Panc1 (cell line): ENCODE results near the gene CLEC2L. TPM values are rescaled to one million over a fixed set of nuclear protein-coding genes. Genes with fewer than 3 reads are reported as not detected.

Experiments used
- ATAC-seq: fragments of 200-7000 bp; cut with Tn5 transposase; 2 replicates; pipeline ENCODE4 v1.9.1; 2020; ENCODE audit warnings: mild to moderate bottlenecking, moderate library complexity
- BruUV-seq: library from RNA; stranded (reverse); fragments of 400-500 nt; replicated peaks from 2 replicates; lab custom pipeline; 2021; lab: Mats Ljungman, UMichigan
- CTCF ChIA-PET: fragments of 300-600 bp; sonication (Branson Sonifier 250); formaldehyde crosslinking; loops from one replicate; lab custom pipeline; 2022; ENCODE audit warnings: antibody characterized with exemption; lab: Charles Lee
- POLR2A ChIA-PET: fragments of 300-600 bp; sonication (Branson Sonifier 250); formaldehyde crosslinking; loops from one replicate; lab custom pipeline; 2022; ENCODE audit warnings: antibody characterized with exemption; lab: Charles Lee
- DNase-seq: peaks from one replicate; pipeline ENCODE4 v3.0.0-alpha.2; 2010; ENCODE audit warnings: low read depth, low spot score
- H3K27ac ChIP-seq: 2 replicates; pipeline ENCODE4 v1.5.1; 2011; ENCODE audit warnings: mild to moderate bottlenecking, low read length, inconsistent platforms
- H3K27me3 ChIP-seq: fragments of 200-500 bp; sonication (Bioruptor generic); 2 replicates; pipeline ENCODE4 v1.6.0; 2014; ENCODE audit warnings: low read length, inconsistent platforms; ENCODE audit not compliant: control insufficient read depth, insufficient read depth
- H3K36me3 ChIP-seq: fragments of 200-500 bp; sonication (Bioruptor generic); 2 replicates; pipeline ENCODE4 v1.5.1; 2014; ENCODE audit warnings: inconsistent platforms, mild to moderate bottlenecking, low read length, moderate library complexity; ENCODE audit not compliant: control insufficient read depth, insufficient read depth
- H3K4me1 ChIP-seq: 2 replicates; pipeline ENCODE4 v1.5.1; 2011; ENCODE audit warnings: inconsistent platforms, mild to moderate bottlenecking, low read length, moderate library complexity; ENCODE audit not compliant: control insufficient read depth, insufficient read depth
- H3K4me3 ChIP-seq, 2 experiments: 2 replicates each; pipeline ENCODE4 v1.5.1; 2011 to 2012; ENCODE audit warnings: low read depth in 2 of 2, low read length in 2 of 2, mild to moderate bottlenecking in 2 of 2, inconsistent platforms in 1 of 2, moderate library complexity in 1 of 2
- H3K9me3 ChIP-seq: fragments of 200-500 bp; sonication (Bioruptor generic); 2 replicates; pipeline ENCODE4 v1.5.1; 2014; ENCODE audit warnings: low read depth, mild to moderate bottlenecking, inconsistent platforms, low read length, moderate library complexity; ENCODE audit not compliant: control insufficient read depth, insufficient read depth
- CTCF ChIP-seq: fragments of 450-650 bp; IDR thresholded peaks from 2 replicates; pipeline ENCODE4 v1.5.1; 2017; ENCODE audit warnings: mild to moderate bottlenecking
- POLR2AphosphoS5 ChIP-seq: IDR thresholded peaks from 2 replicates; pipeline ENCODE4 v1.6.1; 2012; ENCODE audit warnings: mild to moderate bottlenecking, low read depth, low read length, moderate library complexity
- REST ChIP-seq, 2 experiments: IDR thresholded peaks; 2 replicates each; pipeline ENCODE4 v1.6.1; 2011 to 2012; ENCODE audit warnings: low read depth in 2 of 2, control low read depth in 1 of 2, low read length in 1 of 2, mild to moderate bottlenecking in 1 of 2, moderate library complexity in 1 of 2; ENCODE audit not compliant: insufficient read depth in 1 of 2
- SIN3A ChIP-seq: IDR thresholded peaks from 2 replicates; pipeline ENCODE4 v1.6.1; 2012; ENCODE audit warnings: low read depth, mild to moderate bottlenecking, low read length, moderate library complexity, borderline replicate concordance; ENCODE audit not compliant: insufficient read depth
- TCF7L2 ChIP-seq: IDR thresholded peaks from 2 replicates; pipeline ENCODE4 v1.6.1; 2011; ENCODE audit warnings: mild to moderate bottlenecking, low read depth, low read length, inconsistent platforms
- in situ Hi-C: cut with HindIII; loops from 2 replicates; pipeline ENCODE4 v1.10.0; 2016; ENCODE audit warnings: low sequenced_read_pairs, low pct_unique_long_range_greater_than_20kb
- intact Hi-C: fragments of 100-400 bp; cut with micrococcal nuclease; formaldehyde crosslinking; loops from one replicate; pipeline ENCODE4 v1.10.0; 2022; ENCODE audit not compliant: unreplicated experiment
- total RNA-seq: library from RNA; stranded (reverse); gene quantifications from one replicate; pipeline ENCODE4 v1.2.1, GENCODE V29; 2021; ENCODE audit not compliant: unreplicated experiment

The CLEC2L gene
- total RNA-seq, 1 experiment from 2014 or later, result not detected

GRCh38 chr7:139587535-139587934 is 64.0 kb downstream of the CLEC2L start:
- no peaks in the 10 kb centered on the region for H3K4me1 ChIP-seq
- BruUV-seq, result no TSS peak
- H3K9me3 ChIP-seq, result no peaks in the 10 kb centered on the region
- no peak for DNase-seq
- H3K27ac ChIP-seq, result no peak overlapping the region
- no peak overlapping the region for H3K4me3 ChIP-seq
- in situ Hi-C loops (no loop called here), intact Hi-C loops (no loop called here)
- TF ChIP-seq REST (IDR thresholded peaks at IDR 0.05; ENCODE audit: insufficient read depth in 1 of 2, low read depth in 2 of 2, low read length in 1 of 2) (no peak), TCF7L2 (no peak), POLR2AphosphoS5 (no peak), SIN3A (no peak), CTCF (no peak)
- ATAC-seq, result no peak
- no peaks in the 10 kb centered on the region for H3K27me3 ChIP-seq
- ChIA-PET POLR2A (no interaction called here), CTCF (no interaction called here)
- H3K36me3 ChIP-seq, result no peaks in the 10 kb centered on the region

GRCh38 chr7:139588632-139589031 is 65.1 kb downstream of the CLEC2L start:
- intact Hi-C loops, result no loop called here
- POLR2A ChIA-PET, result no interaction called here
- ATAC-seq, result no peak

More at GRCh38 chr7:139588632-139589031, 65.1 kb downstream of the CLEC2L start:
- TF ChIP-seq POLR2AphosphoS5, result no peak
- no peak for TF ChIP-seq CTCF
- TF ChIP-seq TCF7L2, result no peak
- TF ChIP-seq SIN3A, result no peak
- no peak for TF ChIP-seq REST (IDR thresholded peaks at IDR 0.05; ENCODE audit: insufficient read depth in 1 of 2, low read depth in 2 of 2, low read length in 1 of 2)
- DNase-seq, result no peak
- in situ Hi-C loops, result no loop called here
- no peaks in the 10 kb centered on the region for H3K36me3 ChIP-seq
- no peaks in the 10 kb centered on the region for H3K9me3 ChIP-seq
- no peak overlapping the region for H3K27ac ChIP-seq
- no TSS peak for BruUV-seq
- H3K4me3 ChIP-seq, result no peak overlapping the region
- H3K27me3 ChIP-seq, result no peaks in the 10 kb centered on the region
- no peaks in the 10 kb centered on the region for H3K4me1 ChIP-seq
- CTCF ChIA-PET, result interaction anchor here (0.7 to 0.9 kb wide), 2 partner anchors 13 to 28 kb away, joined by 3 to 4 read pairs; no protein-coding TSS in a partner anchor
